Measurements from ENCODE around the gene KANSL1.
"Not testable (repeated sequence)": the region's sequence is repeated elsewhere in the genome, so short reads cannot be mapped to it uniquely, and the experiment has no call there.

KANSL1 gene

DNA sequence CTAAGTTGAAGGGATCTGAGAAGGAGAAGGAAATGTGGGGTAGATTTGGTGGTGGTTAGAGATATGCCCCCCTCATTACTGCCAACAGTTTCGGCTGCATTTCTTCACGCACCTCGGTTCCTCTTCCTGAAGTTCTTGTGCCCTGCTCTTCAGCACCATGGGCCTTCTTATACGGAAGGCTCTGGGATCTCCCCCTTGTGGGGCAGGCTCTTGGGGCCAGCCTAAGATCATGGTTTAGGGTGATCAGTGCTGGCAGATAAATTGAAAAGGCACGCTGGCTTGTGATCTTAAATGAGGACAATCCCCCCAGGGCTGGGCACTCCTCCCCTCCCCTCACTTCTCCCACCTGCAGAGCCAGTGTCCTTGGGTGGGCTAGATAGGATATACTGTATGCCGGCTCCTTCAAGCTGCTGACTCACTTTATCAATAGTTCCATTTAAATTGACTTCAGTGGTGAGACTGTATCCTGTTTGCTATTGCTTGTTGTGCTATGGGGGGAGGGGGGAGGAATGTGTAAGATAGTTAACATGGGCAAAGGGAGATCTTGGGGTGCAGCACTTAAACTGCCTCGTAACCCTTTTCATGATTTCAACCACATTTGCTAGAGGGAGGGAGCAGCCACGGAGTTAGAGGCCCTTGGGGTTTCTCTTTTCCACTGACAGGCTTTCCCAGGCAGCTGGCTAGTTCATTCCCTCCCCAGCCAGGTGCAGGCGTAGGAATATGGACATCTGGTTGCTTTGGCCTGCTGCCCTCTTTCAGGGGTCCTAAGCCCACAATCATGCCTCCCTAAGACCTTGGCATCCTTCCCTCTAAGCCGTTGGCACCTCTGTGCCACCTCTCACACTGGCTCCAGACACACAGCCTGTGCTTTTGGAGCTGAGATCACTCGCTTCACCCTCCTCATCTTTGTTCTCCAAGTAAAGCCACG is 165.9 kb downstream of the KANSL1 start:
- in situ Hi-C loops (cut with HindIII; ENCODE audit: low sequenced_read_pairs) = no loop called here

DNA sequence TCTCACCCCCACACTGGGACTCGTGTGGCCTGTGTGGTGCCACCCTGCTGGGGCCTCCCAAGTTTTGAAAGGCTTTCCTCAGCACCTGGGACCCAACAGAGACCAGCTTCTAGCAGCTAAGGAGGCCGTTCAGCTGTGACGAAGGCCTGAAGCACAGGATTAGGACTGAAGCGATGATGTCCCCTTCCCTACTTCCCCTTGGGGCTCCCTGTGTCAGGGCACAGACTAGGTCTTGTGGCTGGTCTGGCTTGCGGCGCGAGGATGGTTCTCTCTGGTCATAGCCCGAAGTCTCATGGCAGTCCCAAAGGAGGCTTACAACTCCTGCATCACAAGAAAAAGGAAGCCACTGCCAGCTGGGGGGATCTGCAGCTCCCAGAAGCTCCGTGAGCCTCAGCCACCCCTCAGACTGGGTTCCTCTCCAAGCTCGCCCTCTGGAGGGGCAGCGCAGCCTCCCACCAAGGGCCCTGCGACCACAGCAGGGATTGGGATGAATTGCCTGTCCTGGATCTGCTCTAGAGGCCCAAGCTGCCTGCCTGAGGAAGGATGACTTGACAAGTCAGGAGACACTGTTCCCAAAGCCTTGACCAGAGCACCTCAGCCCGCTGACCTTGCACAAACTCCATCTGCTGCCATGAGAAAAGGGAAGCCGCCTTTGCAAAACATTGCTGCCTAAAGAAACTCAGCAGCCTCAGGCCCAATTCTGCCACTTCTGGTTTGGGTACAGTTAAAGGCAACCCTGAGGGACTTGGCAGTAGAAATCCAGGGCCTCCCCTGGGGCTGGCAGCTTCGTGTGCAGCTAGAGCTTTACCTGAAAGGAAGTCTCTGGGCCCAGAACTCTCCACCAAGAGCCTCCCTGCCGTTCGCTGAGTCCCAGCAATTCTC is 166.8 kb downstream of the KANSL1 start:
- in situ Hi-C loops (cut with HindIII; ENCODE audit: low sequenced_read_pairs) = no loop called here

DNA sequence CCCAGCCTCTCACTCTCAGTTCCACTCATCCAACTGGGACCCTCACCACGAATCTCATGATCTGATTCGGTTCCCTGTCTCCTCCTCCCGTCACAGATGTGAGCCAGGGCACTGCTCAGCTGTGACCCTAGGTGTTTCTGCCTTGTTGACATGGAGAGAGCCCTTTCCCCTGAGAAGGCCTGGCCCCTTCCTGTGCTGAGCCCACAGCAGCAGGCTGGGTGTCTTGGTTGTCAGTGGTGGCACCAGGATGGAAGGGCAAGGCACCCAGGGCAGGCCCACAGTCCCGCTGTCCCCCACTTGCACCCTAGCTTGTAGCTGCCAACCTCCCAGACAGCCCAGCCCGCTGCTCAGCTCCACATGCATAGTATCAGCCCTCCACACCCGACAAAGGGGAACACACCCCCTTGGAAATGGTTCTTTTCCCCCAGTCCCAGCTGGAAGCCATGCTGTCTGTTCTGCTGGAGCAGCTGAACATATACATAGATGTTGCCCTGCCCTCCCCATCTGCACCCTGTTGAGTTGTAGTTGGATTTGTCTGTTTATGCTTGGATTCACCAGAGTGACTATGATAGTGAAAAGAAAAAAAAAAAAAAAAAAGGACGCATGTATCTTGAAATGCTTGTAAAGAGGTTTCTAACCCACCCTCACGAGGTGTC is 167.6 kb downstream of the KANSL1 start:
- in situ Hi-C loops (cut with HindIII; ENCODE audit: low sequenced_read_pairs) = no loop called here

DNA sequence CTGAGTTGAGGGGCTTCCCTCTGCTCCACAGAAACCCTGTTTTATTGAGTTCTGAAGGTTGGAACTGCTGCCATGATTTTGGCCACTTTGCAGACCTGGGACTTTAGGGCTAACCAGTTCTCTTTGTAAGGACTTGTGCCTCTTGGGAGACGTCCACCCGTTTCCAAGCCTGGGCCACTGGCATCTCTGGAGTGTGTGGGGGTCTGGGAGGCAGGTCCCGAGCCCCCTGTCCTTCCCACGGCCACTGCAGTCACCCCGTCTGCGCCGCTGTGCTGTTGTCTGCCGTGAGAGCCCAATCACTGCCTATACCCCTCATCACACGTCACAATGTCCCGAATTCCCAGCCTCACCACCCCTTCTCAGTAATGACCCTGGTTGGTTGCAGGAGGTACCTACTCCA is 168.2 kb downstream of the KANSL1 start:
- in situ Hi-C loops (cut with HindIII; ENCODE audit: low sequenced_read_pairs) = no loop called here

DNA sequence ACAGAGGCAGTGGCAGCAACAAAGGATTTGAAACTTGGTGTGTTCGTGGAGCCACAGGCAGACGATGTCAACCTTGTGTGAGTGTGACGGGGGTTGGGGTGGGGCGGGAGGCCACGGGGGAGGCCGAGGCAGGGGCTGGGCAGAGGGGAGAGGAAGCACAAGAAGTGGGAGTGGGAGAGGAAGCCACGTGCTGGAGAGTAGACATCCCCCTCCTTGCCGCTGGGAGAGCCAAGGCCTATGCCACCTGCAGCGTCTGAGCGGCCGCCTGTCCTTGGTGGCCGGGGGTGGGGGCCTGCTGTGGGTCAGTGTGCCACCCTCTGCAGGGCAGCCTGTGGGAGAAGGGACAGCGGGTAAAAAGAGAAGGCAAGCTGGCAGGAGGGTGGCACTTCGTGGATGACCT is 168.6 kb downstream of the KANSL1 start:
- in situ Hi-C loops (cut with HindIII; ENCODE audit: low sequenced_read_pairs) = no loop called here

DNA sequence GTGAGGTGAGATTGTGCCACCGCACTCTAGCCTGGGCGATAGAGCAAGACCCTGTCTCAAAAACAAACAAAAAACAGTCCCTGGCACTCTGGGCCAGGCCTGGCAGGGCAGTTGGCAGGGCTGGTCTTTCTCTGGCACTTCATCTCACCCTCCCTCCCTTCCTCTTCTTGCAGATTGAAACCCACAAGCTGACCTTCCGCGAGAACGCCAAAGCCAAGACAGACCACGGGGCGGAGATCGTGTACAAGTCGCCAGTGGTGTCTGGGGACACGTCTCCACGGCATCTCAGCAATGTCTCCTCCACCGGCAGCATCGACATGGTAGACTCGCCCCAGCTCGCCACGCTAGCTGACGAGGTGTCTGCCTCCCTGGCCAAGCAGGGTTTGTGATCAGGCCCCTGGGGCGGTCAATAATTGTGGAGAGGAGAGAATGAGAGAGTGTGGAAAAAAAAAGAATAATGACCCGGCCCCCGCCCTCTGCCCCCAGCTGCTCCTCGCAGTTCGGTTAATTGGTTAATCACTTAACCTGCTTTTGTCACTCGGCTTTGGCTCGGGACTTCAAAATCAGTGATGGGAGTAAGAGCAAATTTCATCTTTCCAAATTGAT is 169.3 kb downstream of the KANSL1 start:
- in situ Hi-C loops (cut with HindIII; ENCODE audit: low sequenced_read_pairs) = no loop called here

DNA sequence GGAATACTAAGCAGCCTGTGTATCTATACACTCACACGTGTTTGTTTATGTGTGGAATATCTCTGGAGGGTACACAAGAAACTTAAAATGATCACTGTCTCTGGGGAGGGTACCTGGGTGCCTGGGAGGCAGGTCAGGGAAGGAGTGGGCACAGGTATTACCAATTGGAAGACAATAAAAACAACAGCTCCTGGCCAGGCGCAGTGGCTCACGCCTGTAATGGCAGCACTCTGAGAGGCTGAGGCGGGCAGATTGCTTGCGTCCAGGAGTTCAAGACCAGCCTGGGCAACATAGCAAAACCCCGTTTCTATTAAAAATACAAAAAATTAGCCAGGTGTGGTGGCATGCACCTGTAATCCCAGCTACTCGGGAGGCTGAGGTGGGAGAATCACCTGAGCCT is 169.9 kb downstream of the KANSL1 start:
- in situ Hi-C loops (cut with HindIII; ENCODE audit: low sequenced_read_pairs) = not testable (repeated sequence)

DNA sequence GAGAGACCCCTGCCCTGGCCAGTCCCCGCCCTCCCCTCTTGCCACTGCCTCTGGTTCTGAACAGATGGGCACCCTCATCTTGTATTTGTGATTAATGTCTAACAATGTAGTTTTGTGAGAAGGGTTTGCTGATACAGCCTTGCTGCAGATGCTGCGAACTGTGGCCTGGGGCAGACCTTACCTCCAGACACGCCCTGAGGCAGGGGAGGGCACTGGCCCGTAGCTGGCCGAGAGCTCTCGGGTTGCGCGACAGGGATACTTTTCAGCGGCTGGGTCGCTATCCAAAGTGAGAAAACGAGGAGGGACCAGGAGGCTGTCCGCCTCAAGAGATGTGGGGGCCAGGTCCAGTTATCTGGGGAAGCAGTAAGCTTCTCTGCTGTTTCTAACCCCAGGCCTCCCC is 172.2 kb downstream of the KANSL1 start:
- in situ Hi-C loops (cut with HindIII; ENCODE audit: low sequenced_read_pairs) = no loop called here

DNA sequence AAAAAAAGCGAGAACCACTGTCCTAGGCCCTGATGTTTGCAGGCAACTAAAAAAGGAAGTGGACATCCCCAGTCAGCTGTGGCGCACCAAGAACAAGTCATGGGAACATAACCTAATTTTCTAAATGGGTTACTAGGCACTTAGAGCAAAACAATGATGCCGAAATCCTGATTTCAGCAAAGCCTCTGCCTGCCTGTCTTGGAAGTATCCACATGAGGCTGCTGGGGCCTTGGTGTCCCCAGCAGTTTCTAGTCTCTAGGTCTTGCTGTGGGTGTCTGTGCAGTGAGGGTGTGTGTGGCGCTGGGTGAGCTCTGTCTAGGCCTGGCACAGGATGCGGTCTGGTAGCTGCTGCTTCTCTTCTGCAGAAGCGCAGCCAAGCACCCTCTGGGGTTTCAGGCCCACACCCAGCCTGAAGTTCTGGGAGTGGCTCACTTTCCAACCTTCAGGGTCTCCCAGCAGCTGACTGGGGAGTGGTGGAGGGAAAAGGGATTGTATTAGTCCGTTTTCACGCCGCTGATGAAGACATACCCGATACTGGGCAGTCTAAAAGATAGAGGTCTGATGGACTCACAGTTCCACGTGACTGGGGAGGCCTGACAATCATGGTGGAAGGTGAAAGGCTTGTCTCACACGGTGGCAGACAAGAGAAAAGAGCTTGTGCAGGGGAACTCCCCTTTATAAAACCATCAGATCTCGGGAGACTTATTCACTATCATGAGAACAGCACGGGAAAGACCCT is 173.0 kb downstream of the KANSL1 start:
- in situ Hi-C loops (cut with HindIII; ENCODE audit: low sequenced_read_pairs) = no loop called here

DNA sequence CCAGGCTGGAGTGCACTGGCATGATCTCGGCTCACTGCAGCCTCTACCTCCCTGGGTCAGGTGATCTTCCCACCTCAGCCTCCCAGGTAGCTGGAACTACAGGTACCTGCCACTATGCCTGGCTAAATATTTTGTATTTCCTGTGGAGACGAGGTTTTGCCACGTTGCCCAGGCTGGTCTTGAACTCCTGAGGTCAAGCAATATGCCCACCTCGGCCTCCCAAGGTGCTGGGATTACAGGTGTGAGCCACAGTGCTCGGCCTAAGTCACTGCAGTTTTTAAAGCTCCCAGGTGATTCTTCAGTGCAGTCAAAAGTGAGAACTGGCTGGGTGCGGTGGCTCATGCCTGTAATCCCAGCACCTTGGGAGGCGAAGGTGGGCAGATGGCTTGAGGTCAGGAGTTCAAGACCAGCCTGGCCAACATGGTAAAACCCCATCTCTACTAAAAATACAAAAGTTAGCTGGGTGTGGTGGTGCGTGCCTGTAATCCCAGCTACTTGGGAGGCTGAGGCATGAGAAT is 173.8 kb downstream of the KANSL1 start:
- in situ Hi-C loops (cut with HindIII; ENCODE audit: low sequenced_read_pairs) = not testable (repeated sequence)

DNA sequence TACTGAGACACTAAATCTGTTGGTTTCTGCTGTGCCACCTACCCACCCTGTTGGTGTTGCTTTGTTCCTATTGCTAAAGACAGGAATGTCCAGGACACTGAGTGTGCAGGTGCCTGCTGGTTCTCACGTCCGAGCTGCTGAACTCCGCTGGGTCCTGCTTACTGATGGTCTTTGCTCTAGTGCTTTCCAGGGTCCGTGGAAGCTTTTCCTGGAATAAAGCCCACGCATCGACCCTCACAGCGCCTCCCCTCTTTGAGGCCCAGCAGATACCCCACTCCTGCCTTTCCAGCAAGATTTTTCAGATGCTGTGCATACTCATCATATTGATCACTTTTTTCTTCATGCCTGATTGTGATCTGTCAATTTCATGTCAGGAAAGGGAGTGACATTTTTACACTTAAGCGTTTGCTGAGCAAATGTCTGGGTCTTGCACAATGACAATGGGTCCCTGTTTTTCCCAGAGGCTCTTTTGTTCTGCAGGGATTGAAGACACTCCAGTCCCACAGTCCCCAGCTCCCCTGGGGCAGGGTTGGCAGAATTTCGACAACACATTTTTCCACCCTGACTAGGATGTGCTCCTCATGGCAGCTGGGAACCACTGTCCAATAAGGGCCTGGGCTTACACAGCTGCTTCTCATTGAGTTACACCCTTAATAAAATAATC is 179.6 kb downstream of the KANSL1 start:
- in situ Hi-C loops (cut with HindIII; ENCODE audit: low sequenced_read_pairs) = no loop called here

DNA sequence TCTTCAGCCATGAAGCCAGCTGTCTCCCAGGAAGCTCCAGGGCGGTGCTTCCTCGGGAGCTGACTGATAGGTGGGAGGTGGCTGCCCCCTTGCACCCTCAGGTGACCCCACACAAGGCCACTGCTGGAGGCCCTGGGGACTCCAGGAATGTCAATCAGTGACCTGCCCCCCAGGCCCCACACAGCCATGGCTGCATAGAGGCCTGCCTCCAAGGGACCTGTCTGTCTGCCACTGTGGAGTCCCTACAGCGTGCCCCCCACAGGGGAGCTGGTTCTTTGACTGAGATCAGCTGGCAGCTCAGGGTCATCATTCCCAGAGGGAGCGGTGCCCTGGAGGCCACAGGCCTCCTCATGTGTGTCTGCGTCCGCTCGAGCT is 180.1 kb downstream of the KANSL1 start:
- in situ Hi-C loops (cut with HindIII; ENCODE audit: low sequenced_read_pairs) = no loop called here

DNA sequence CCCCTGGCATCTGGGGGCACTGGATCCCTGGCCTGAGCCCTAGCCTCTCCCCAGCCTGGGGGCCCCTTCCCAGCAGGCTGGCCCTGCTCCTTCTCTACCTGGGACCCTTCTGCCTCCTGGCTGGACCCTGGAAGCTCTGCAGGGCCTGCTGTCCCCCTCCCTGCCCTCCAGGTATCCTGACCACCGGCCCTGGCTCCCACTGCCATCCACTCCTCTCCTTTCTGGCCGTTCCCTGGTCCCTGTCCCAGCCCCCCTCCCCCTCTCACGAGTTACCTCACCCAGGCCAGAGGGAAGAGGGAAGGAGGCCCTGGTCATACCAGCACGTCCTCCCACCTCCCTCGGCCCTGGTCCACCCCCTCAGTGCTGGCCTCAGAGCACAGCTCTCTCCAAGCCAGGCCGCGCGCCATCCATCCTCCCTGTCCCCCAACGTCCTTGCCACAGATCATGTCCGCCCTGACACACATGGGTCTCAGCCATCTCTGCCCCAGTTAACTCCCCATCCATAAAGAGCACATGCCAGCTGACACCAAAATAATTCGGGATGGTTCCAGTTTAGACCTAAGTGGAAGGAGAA is 180.6 kb downstream of the KANSL1 start:
- in situ Hi-C loops (cut with HindIII; ENCODE audit: low sequenced_read_pairs) = no loop called here

DNA sequence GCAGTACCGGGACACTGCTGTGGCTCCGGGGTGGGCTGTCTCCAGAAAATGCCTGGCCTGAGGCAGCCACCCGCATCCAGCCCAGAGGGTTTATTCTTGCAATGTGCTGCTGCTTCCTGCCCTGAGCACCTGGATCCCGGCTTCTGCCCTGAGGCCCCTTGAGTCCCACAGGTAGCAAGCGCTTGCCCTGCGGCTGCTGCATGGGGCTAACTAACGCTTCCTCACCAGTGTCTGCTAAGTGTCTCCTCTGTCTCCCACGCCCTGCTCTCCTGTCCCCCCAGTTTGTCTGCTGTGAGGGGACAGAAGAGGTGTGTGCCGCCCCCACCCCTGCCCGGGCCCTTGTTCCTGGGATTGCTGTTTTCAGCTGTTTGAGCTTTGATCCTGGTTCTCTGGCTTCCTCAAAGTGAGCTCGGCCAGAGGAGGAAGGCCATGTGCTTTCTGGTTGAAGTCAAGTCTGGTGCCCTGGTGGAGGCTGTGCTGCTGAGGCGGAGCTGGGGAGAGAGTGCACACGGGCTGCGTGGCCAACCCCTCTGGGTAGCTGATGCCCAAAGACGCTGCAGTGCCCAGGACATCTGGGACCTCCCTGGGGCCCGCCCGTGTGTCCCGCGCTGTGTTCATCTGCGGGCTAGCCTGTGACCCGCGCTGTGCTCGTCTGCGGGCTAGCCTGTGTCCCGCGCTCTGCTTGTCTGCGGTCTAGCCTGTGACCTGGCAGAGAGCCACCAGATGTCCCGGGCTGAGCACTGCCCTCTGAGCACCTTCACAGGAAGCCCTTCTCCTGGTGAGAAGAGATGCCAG is 181.3 kb downstream of the KANSL1 start:
- in situ Hi-C loops (cut with HindIII; ENCODE audit: low sequenced_read_pairs) = no loop called here

DNA sequence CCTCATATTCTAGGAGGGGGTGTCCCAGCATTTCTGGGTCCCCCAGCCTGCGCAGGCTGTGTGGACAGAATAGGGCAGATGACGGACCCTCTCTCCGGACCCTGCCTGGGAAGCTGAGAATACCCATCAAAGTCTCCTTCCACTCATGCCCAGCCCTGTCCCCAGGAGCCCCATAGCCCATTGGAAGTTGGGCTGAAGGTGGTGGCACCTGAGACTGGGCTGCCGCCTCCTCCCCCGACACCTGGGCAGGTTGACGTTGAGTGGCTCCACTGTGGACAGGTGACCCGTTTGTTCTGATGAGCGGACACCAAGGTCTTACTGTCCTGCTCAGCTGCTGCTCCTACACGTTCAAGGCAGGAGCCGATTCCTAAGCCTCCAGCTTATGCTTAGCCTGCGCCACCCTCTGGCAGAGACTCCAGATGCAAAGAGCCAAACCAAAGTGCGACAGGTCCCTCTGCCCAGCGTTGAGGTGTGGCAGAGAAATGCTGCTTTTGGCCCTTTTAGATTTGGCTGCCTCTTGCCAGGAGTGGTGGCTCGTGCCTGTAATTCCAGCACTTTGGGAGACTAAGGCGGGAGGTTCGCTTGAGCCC is 182.5 kb downstream of the KANSL1 start:
- in situ Hi-C loops (cut with HindIII; ENCODE audit: low sequenced_read_pairs) = no loop called here

DNA sequence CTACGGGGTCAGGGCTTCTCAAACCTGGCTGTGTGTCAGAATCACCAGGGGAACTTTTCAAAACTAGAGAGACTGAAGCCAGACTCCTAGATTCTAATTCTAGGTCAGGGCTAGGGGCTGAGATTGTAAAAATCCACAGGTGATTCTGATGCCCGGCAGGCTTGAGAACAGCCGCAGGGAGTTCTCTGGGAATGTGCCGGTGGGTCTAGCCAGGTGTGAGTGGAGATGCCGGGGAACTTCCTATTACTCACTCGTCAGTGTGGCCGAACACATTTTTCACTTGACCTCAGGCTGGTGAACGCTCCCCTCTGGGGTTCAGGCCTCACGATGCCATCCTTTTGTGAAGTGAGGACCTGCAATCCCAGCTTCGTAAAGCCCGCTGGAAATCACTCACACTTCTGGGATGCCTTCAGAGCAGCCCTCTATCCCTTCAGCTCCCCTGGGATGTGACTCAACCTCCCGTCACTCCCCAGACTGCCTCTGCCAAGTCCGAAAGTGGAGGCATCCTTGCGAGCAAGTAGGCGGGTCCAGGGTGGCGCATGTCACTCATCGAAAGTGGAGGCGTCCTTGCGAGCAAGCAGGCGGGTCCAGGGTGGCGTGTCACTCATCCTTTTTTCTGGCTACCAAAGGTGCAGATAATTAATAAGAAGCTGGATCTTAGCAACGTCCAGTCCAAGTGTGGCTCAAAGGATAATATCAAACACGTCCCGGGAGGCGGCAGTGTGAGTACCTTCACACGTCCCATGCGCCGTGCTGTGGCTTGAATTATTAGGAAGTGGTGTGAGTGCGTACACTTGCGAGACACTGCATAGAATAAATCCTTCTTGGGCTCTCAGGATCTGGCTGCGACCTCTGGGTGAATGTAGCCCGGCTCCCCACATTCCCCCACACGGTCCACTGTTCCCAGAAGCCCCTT is 183.3 kb downstream of the KANSL1 start:
- in situ Hi-C loops (cut with HindIII; ENCODE audit: low sequenced_read_pairs) = no loop called here

DNA sequence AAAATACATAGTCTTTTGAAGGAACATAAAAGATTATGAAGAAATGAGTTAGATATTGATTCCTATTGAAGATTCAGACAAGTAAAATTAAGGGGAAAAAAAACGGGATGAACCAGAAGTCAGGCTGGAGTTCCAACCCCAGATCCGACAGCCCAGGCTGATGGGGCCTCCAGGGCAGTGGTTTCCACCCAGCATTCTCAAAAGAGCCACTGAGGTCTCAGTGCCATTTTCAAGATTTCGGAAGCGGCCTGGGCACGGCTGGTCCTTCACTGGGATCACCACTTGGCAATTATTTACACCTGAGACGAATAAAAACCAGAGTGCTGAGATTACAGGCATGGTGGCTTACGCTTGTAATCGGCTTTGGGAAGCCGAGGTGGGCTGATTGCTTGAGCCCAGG is 184.6 kb downstream of the KANSL1 start:
- in situ Hi-C loops (cut with HindIII; ENCODE audit: low sequenced_read_pairs) = no loop called here

Measured in endothelial cell of hepatic sinusoid (primary cell).